ENCODE results near the gene PRLHR. TPM values are rescaled to one million over a fixed set of nuclear protein-coding genes. Genes with fewer than 3 reads are reported as not detected.
A peak's percentile ranks its signal among the peaks of the same experiment; 100 is the strongest.

The PRLHR gene
- total RNA-seq, 4 donors from 2014 or later: 0.90 to 2.4 (median 2.1) TPM

- DNase-seq: no peak
- H3K27ac ChIP-seq: no peak overlapping the region
- H3K4me1 ChIP-seq: peaks cover 0 to 9% of the 10 kb centered on the region in 2 donors
- no peaks in the 10 kb centered on the region for H3K9me3 ChIP-seq
- no peaks in the 10 kb centered on the region for H3K36me3 ChIP-seq
- no peaks in the 10 kb centered on the region for H3K27me3 ChIP-seq
- H3K4me3 ChIP-seq: no peak overlapping the region
- no peak for TF ChIP-seq POLR2A (IDR thresholded peaks at IDR 0.05)
- TF ChIP-seq CTCF (IDR thresholded peaks at IDR 0.05): no peak
- intact Hi-C loops (cut with DNase I; ENCODE audit: low total_unique reads): no loop called here
Observed at GRCh38 chr10:118573512-118573911, 21.9 kb downstream of the PRLHR start.

- no peaks in the 10 kb centered on the region for H3K27me3 ChIP-seq
- H3K27ac ChIP-seq: peak overlapping the region; percentile 75 to 78
- intact Hi-C loops (cut with DNase I; ENCODE audit: low total_unique reads): no loop called here
- DNase-seq: peak in 1 of 2 donors; percentile 41
- peaks cover 0 to 9% of the 10 kb centered on the region in 2 donors for H3K4me1 ChIP-seq
- TF ChIP-seq CTCF (IDR thresholded peaks at IDR 0.05) (no peak), POLR2A (IDR thresholded peaks at IDR 0.05) (no peak)
- no peak overlapping the region for H3K4me3 ChIP-seq
- no peaks in the 10 kb centered on the region for H3K9me3 ChIP-seq
- no peaks in the 10 kb centered on the region for H3K36me3 ChIP-seq
Observed at GRCh38 chr10:118572256-118573041, 23.0 kb downstream of the PRLHR start.

- no peak overlapping the region for H3K4me3 ChIP-seq
- TF ChIP-seq CTCF (IDR thresholded peaks at IDR 0.05) (peak in 1 of 4 experiments; percentile 8), POLR2A (IDR thresholded peaks at IDR 0.05) (no peak)
- H3K27ac ChIP-seq: peak overlapping the region; percentile 75 to 78
- peak; percentile 59 to 74 for DNase-seq
- no peaks in the 10 kb centered on the region for H3K36me3 ChIP-seq
- no peaks in the 10 kb centered on the region for H3K27me3 ChIP-seq
- intact Hi-C loops (cut with DNase I; ENCODE audit: low total_unique reads): no loop called here
- no peaks in the 10 kb centered on the region for H3K9me3 ChIP-seq
- peaks cover 0 to 9% of the 10 kb centered on the region in 2 donors for H3K4me1 ChIP-seq
Observed at GRCh38 chr10:118571123-118571522, 24.3 kb downstream of the PRLHR start.

- H3K9me3 ChIP-seq: no peaks in the 10 kb centered on the region
- peaks cover 0 to 9% of the 10 kb centered on the region in 2 donors for H3K4me1 ChIP-seq
- H3K4me3 ChIP-seq: no peak overlapping the region
- peak overlapping the region; percentile 75 to 78 for H3K27ac ChIP-seq
- intact Hi-C loops (cut with DNase I; ENCODE audit: low total_unique reads): no loop called here
- H3K27me3 ChIP-seq: no peaks in the 10 kb centered on the region
- no peaks in the 10 kb centered on the region for H3K36me3 ChIP-seq
- DNase-seq: no peak
- TF ChIP-seq POLR2A (IDR thresholded peaks at IDR 0.05) (no peak), CTCF (IDR thresholded peaks at IDR 0.05) (no peak)
Observed at GRCh38 chr10:118570591-118570990, 24.9 kb downstream of the PRLHR start.

- no peak overlapping the region for H3K4me3 ChIP-seq
- peak overlapping the region; percentile 75 to 78 for H3K27ac ChIP-seq
- intact Hi-C loops (cut with DNase I; ENCODE audit: low total_unique reads): loop anchor here (10.0 kb wide), 1 partner anchor 235 kb away; no protein-coding TSS in a partner anchor
- DNase-seq: no peak
- H3K9me3 ChIP-seq: no peaks in the 10 kb centered on the region
- peaks cover 0 to 9% of the 10 kb centered on the region in 2 donors for H3K4me1 ChIP-seq
- H3K36me3 ChIP-seq: no peaks in the 10 kb centered on the region
- no peaks in the 10 kb centered on the region for H3K27me3 ChIP-seq
- TF ChIP-seq POLR2A (IDR thresholded peaks at IDR 0.05): no peak
- TF ChIP-seq CTCF (IDR thresholded peaks at IDR 0.05): no peak
Observed at GRCh38 chr10:118569882-118570252, 25.6 kb downstream of the PRLHR start.

All from uterus (tissue), 4 donors.